Fibroblast of mammary gland (primary cell): Measurements from ENCODE around the gene LRRC63.
"Not testable (repeated sequence)": the region's sequence is repeated elsewhere in the genome, so short reads cannot be mapped to it uniquely, and the experiment has no call there.

ENCODE experiments used
- DNase-seq: peaks from one replicate; pipeline ENCODE4 v3.0.0-alpha.2; 2010; ENCODE audit warnings: low read depth
- H3K4me3 ChIP-seq: 2 replicates; pipeline ENCODE4 v1.5.1; 2011; ENCODE audit warnings: low read depth, mild to moderate bottlenecking, low read length, moderate library complexity; ENCODE audit not compliant: control insufficient read depth
- TF ChIP-seq, protein P1 (sequence below): conservative IDR thresholded peaks from 2 replicates; pipeline ENCODE4 v1.5.1; 2011; ENCODE audit warnings: low read depth, low read length, inconsistent platforms; ENCODE audit not compliant: control insufficient read depth, insufficient read depth

LRRC63 gene

DNA sequence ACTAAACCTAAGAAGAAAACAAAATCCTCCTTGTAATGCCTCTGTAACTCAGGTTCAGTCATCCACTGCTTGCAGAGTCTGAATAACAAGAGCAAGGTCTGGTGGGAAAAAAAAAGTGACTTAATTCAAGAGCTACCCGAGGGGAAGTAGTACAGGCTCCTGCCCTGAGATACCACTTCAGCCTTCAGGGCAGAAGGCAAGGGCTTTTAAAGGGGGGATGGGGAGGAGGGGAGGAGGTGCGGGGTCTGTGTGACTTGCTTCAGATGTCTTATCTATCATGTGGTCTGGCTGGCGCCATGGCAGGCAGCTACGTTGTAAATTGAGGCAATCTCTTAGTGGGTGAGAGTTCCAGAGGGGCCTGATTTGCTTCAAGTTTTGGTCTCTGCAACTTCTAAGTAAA is 66.7 kb downstream of the LRRC63 start:
- TF ChIP-seq, protein P1, sequence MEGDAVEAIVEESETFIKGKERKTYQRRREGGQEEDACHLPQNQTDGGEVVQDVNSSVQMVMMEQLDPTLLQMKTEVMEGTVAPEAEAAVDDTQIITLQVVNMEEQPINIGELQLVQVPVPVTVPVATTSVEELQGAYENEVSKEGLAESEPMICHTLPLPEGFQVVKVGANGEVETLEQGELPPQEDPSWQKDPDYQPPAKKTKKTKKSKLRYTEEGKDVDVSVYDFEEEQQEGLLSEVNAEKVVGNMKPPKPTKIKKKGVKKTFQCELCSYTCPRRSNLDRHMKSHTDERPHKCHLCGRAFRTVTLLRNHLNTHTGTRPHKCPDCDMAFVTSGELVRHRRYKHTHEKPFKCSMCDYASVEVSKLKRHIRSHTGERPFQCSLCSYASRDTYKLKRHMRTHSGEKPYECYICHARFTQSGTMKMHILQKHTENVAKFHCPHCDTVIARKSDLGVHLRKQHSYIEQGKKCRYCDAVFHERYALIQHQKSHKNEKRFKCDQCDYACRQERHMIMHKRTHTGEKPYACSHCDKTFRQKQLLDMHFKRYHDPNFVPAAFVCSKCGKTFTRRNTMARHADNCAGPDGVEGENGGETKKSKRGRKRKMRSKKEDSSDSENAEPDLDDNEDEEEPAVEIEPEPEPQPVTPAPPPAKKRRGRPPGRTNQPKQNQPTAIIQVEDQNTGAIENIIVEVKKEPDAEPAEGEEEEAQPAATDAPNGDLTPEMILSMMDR = no peak
- no peak overlapping the region for H3K4me3 ChIP-seq
- DNase-seq = no peak

DNA sequence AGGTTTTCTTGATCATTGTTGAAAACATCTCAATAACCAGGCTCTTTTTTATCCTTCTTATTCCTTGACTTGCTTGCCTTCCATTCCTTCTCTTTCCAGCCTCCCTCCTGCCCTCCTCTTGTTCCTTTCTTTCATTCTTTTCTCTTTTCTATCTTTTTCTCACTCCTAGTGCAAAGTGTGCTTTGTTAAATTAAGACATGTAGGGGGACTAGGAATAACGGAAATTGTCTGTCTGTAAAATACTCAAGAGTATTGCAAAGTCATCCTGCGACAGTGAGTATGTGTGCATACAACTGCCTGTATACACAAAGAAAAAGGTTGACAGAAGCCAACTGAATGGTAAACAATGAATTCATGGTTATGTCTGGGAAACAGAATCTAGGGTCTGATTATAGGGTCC is 70.1 kb downstream of the LRRC63 start:
- TF ChIP-seq, protein P1 = no peak
- H3K4me3 ChIP-seq = no peak overlapping the region
- DNase-seq = no peak

DNA sequence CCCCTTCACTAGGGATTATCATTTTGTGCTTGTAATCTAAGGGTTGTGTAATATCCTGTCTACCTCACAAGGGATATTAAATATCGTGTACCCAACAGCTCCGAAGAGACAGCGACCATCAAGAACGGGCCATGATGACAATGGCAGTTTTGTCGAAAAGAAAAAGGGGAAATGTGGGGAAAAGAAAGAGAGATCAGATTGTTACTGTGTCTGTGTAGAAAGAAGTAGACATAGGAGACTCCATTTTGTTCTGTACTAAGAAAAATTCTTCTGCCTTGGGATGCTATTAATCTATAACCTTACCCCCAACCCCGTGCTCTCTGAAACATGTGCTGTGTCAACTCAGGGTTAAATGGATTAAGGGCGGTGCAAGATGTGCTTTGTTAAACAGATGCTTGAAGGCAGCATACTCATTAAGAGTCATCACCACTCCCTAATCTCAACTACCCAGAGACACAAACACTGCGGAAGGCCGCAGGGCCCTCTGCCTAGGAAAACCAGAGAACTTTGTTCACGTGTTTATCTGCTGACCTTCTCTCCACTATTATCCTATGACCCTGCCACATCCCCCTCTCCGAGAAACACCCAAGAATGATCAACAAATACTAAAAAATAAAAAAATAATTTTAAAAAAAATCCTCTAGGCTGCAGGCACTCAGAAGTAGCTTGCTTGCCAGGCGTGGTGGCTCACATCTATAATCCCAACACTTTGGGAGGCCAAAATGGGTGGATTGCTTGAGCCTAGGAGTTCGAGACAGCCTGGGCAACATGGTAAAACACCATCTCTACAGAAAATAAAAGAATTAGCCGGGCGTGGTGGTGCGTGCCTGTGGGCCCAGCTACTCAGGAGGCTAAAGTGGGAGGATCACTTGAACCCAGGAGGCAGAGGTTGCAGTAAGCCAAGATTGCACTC is 72.4 kb downstream of the LRRC63 start:
- H3K4me3 ChIP-seq, DNase-seq: not testable (repeated sequence)

DNA sequence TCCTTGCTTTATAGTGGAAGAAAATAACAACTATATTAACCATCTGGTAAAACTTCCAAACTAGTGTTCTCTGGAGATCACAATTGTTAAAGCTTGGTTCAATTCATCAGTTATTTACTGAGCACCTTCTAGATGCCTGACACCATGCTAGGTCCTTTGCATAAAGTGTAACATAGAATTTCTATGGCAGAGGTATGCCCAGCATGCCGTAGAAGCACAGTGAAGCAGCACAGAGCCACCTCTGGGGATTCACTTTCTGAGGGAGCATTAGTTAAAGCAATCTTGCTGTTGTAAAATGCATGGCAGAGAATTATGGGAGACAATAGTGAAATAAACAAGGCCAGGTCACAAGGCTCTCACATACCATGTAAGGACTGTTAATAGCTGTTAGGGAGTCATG is 75.2 kb downstream of the LRRC63 start:
- TF ChIP-seq, protein P1 = no peak

DNA sequence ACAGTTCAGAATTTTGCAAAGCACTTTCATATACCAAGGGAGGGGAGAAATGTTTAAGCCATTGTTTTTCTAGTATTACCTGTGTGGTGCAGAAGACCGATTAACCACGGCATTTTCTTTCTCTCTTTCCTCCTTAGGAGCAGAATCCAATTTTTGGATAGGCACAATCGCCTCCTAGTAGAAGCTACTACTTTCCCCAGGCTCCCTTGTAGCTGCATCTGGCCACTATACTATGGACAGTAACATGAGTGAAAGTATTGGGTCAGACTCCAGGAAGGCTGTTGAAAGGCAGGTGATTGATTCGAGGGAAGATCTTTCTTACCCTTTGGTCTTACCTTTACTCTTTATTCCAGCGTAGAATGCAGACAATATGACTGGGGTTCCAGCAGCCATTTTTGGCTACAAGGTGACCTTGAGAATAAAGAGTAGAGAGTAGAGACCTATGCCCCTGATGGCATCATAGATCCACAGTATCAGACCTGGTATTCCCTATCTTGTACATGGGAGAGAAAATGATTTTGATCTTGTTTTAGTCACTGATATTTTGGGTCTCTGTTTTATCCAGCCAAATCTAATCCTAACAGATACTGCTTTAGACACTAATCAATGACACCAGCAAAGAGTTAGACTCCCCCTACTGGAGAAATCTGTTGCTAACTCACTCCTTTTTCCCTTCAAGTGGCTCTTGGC is 77.0 kb downstream of the LRRC63 start:
- H3K4me3 ChIP-seq = no peak overlapping the region
- TF ChIP-seq, protein P1 = peak; percentile 94
- DNase-seq = peak; percentile 67

More for the DNA sequence above, 75.2 kb downstream of the LRRC63 start:
- DNase-seq = no peak
- no peak overlapping the region for H3K4me3 ChIP-seq

DNA sequence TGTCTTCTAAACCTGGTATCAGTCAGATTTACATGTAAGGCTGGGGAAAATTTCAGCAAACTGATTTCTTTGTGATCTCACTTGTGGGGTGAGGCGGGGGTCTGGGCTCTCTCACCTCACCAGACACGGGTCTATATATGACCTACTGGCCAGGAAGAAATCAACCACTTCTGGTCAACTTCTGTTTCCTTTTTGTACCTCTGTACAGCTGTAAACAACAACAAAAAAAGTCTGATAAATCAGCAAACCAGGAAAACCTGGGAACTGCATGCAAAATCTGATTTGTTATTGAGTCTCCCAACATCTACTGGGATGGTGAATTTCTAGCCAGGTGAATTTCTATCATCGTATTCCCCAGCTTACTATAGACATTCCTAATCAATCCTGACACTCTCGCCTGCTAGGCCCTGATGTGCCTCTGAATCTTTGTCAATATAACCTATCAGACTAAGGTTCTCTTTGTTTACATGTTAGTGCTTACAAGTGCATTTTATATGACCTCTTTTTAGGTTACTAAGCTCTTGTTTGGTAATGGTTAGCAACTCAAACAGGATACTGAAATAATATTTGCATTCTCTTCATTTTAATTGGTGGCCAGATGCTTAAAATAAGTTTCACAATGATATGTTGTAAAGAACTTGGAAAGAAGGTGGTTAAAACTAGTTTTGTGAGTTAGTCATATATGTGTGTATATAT is 77.7 kb downstream of the LRRC63 start:
- TF ChIP-seq, protein P1 = no peak
- H3K4me3 ChIP-seq = no peak overlapping the region
- DNase-seq = no peak

DNA sequence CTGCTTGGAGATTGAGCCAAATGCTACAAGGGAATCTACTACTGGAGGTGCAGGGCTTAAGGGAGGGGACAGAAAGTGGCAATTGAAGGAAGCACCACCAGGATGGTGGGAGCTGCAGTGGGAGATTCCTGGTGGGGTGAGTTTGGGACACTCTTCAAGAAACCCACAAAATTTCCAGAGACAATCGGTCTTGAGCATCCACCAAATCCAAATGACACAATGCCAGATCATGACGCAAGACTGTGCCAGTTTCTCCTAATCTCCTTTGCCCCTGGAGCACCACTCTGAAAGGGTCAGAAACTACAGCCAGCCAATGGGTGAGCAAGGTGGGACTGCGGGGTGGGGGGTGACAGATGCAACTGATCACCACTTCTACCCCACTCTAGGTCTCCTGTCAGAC is 78.7 kb downstream of the LRRC63 start:
- no peak overlapping the region for H3K4me3 ChIP-seq
- TF ChIP-seq, protein P1 = no peak
- DNase-seq = no peak
